ENCODE results near the gene CFAP54.
"Not testable (repeated sequence)": the region's sequence is repeated elsewhere in the genome, so short reads cannot be mapped to it uniquely, and the experiment has no call there.

CFAP54 gene

GRCh38 chr12:96478011-96478410 is 11.4 kb upstream of the CFAP54 start:
- no peak for DNase-seq

GRCh38 chr12:96482086-96482485 is 7.3 kb upstream of the CFAP54 start:
- DNase-seq: no peak

- DNase-seq: no peak
Observed at GRCh38 chr12:96483116-96483515, 6.3 kb upstream of the CFAP54 start.

GRCh38 chr12:96486751-96487613 is 2.4 kb upstream of the CFAP54 start:
- DNase-seq: no peak

GRCh38 chr12:96487634-96488033 is 1.7 kb upstream of the CFAP54 start:
- no peak for DNase-seq

- DNase-seq: no peak
Observed at GRCh38 chr12:96493106-96493505, 3.7 kb downstream of the CFAP54 start.

GRCh38 chr12:96494154-96494553 is 4.8 kb downstream of the CFAP54 start:
- not testable (repeated sequence) for DNase-seq

- DNase-seq: no peak
Observed at GRCh38 chr12:96495155-96495554, 5.8 kb downstream of the CFAP54 start.

- no peak for DNase-seq
Observed at GRCh38 chr12:96495841-96496545, 6.6 kb downstream of the CFAP54 start.

- no peak for DNase-seq
Observed at GRCh38 chr12:96496944-96497343, 7.6 kb downstream of the CFAP54 start.

GRCh38 chr12:96497855-96498254 is 8.5 kb downstream of the CFAP54 start:
- DNase-seq: no peak

- DNase-seq: peak; percentile 25
Observed at GRCh38 chr12:96500693-96501092, 11.3 kb downstream of the CFAP54 start.

- DNase-seq: peak; percentile 50
Observed at GRCh38 chr12:96501133-96501761, 11.9 kb downstream of the CFAP54 start.

GRCh38 chr12:96501908-96502307 is 12.5 kb downstream of the CFAP54 start:
- no peak for DNase-seq

- DNase-seq: no peak
Observed at GRCh38 chr12:96502477-96502876, 13.1 kb downstream of the CFAP54 start.

- DNase-seq: no peak
Observed at GRCh38 chr12:96502949-96503532, 13.7 kb downstream of the CFAP54 start.

- DNase-seq: no peak
Observed at GRCh38 chr12:96503976-96504375, 14.6 kb downstream of the CFAP54 start.

GRCh38 chr12:96506776-96507175 is 17.4 kb downstream of the CFAP54 start:
- DNase-seq: no peak

- DNase-seq: no peak
Observed at GRCh38 chr12:96510306-96510764, 21.0 kb downstream of the CFAP54 start.

- DNase-seq: no peak
Observed at GRCh38 chr12:96513166-96513565, 23.8 kb downstream of the CFAP54 start.

- DNase-seq: no peak
Observed at GRCh38 chr12:96513681-96514080, 24.3 kb downstream of the CFAP54 start.

GRCh38 chr12:96514328-96514727 is 25.0 kb downstream of the CFAP54 start:
- DNase-seq: no peak
